ENCODE data around the gene TBX19. TPM values are rescaled to one million over a fixed set of nuclear protein-coding genes. Genes with fewer than 3 reads are reported as not detected.

The TBX19 gene
- total RNA-seq, 1 experiment from 2014 or later: 3.0 TPM

DNA sequence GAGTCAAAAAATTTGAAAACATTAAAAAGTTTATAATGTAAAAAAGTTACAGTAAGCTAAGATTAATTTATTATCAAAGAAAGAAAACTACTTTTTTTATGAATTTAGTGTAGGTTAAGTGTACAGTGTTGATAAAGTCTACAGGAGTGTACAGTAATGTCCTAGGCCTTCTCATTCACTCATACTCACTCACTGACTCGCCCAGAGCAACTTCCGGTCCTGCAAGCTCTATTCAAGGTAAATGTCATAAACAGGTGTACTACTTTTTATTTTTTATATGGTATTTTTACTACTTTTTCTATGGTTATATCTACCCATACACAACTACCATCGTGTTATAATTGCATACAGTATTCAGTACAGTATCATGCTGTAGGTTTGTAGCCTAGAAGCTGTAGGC lies 49.6 kb downstream of the TBX19 start (continued):
- TF ChIP-seq, protein P1, sequence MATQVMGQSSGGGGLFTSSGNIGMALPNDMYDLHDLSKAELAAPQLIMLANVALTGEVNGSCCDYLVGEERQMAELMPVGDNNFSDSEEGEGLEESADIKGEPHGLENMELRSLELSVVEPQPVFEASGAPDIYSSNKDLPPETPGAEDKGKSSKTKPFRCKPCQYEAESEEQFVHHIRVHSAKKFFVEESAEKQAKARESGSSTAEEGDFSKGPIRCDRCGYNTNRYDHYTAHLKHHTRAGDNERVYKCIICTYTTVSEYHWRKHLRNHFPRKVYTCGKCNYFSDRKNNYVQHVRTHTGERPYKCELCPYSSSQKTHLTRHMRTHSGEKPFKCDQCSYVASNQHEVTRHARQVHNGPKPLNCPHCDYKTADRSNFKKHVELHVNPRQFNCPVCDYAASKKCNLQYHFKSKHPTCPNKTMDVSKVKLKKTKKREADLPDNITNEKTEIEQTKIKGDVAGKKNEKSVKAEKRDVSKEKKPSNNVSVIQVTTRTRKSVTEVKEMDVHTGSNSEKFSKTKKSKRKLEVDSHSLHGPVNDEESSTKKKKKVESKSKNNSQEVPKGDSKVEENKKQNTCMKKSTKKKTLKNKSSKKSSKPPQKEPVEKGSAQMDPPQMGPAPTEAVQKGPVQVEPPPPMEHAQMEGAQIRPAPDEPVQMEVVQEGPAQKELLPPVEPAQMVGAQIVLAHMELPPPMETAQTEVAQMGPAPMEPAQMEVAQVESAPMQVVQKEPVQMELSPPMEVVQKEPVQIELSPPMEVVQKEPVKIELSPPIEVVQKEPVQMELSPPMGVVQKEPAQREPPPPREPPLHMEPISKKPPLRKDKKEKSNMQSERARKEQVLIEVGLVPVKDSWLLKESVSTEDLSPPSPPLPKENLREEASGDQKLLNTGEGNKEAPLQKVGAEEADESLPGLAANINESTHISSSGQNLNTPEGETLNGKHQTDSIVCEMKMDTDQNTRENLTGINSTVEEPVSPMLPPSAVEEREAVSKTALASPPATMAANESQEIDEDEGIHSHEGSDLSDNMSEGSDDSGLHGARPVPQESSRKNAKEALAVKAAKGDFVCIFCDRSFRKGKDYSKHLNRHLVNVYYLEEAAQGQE (IDR thresholded peaks at IDR 0.05; ENCODE audit: low read depth): no peak
- TF ChIP-seq SIN3A (IDR thresholded peaks at IDR 0.05; ENCODE audit: low read depth): no peak

- H3K4me3 ChIP-seq (replicated peaks in 1 of 2; ENCODE audit: low read depth in 1 of 2, low read length in 2 of 2): no peak overlapping the region
- no peaks in the 10 kb centered on the region for H3K79me2 ChIP-seq (ENCODE audit: insufficient read depth, low read length)
- no peak overlapping the region for H2AFZ ChIP-seq (ENCODE audit: low read depth, low read length, poor library complexity, severe bottlenecking)
- POLR2A ChIA-PET: no interaction called here
- DNase-seq (ENCODE audit: low read depth, low spot score) (no peak), ATAC-seq (no peak)
- BruUV-seq (replicated peaks): no TSS peak
- intact Hi-C loops (cut with micrococcal nuclease): no loop called here
- no peaks in the 10 kb centered on the region for H3K4me1 ChIP-seq (ENCODE audit: control insufficient read depth in 1 of 2, insufficient read depth in 2 of 2, low read length in 2 of 2)
- RAD21 ChIA-PET (ENCODE audit: low non-redundant PET in 1 of 2, low total read pairs in 2 of 2, uncharacterized antibody in 2 of 2, unreplicated experiment in 2 of 2): no interaction called here
- no peak overlapping the region for H3K27ac ChIP-seq (ENCODE audit: low read depth, low read length)
- H3K36me3 ChIP-seq (ENCODE audit: control insufficient read depth in 1 of 2, insufficient read depth in 2 of 2, low read length in 2 of 2): no peaks in the 10 kb centered on the region
- CTCF ChIA-PET: interaction anchor here (0.9 kb wide), 2 partner anchors 10 to 11 kb away, joined by 3 to 4 read pairs; no protein-coding TSS in a partner anchor
- H3K9me3 ChIP-seq (ENCODE audit: control insufficient read depth in 1 of 2, insufficient read depth in 1 of 2, low read depth in 1 of 2, low read length in 2 of 2): no peaks in the 10 kb centered on the region
- no peaks in the 10 kb centered on the region for H4K20me1 ChIP-seq (ENCODE audit: insufficient read depth)
- no peaks in the 10 kb centered on the region for H3K27me3 ChIP-seq (ENCODE audit: insufficient read depth, low read length)
- no peak overlapping the region for H3K9ac ChIP-seq (ENCODE audit: low read length)
- no peaks in the 10 kb centered on the region for H3K9me2 ChIP-seq (ENCODE audit: insufficient read depth)
- H3K4me2 ChIP-seq (ENCODE audit: low read length): no peak overlapping the region
- TF ChIP-seq EZH2 (IDR thresholded peaks at IDR 0.05) (no peak), TCF7L2 (IDR thresholded peaks at IDR 0.05; ENCODE audit: borderline replicate concordance, extremely low read depth, insufficient read depth, insufficient read length) (no peak), POLR2A (IDR thresholded peaks at IDR 0.05; ENCODE audit: borderline replicate concordance, extremely low read depth, insufficient read depth, insufficient read length) (no peak), SRF (IDR thresholded peaks at IDR 0.05; ENCODE audit: low read depth) (no peak), ATF3 (IDR thresholded peaks at IDR 0.05) (no peak), POLR2AphosphoS5 (IDR thresholded peaks at IDR 0.05; ENCODE audit: low read depth, low read length) (no peak), CBX3 (IDR thresholded peaks at IDR 0.05; ENCODE audit: low read depth) (no peak), ZNF274 (IDR thresholded peaks at IDR 0.05; ENCODE audit: low read depth, low read length) (no peak), EGR1 (IDR thresholded peaks at IDR 0.05; ENCODE audit: low read depth) (no peak), ZFX (IDR thresholded peaks at IDR 0.05) (no peak), FOSL1 (IDR thresholded peaks at IDR 0.05; ENCODE audit: low read depth) (no peak), EZH2phosphoT487 (IDR thresholded peaks at IDR 0.05; ENCODE audit: borderline replicate concordance) (no peak), SP1 (IDR thresholded peaks at IDR 0.05; ENCODE audit: low read depth) (no peak), ELF1 (IDR thresholded peaks at IDR 0.05; ENCODE audit: borderline replicate concordance, low read depth) (no peak), JUND (IDR thresholded peaks at IDR 0.05) (no peak)
- TF ChIP-seq, protein P1 (IDR thresholded peaks at IDR 0.05; ENCODE audit: low read depth): no peak
- TF ChIP-seq, protein P2, sequence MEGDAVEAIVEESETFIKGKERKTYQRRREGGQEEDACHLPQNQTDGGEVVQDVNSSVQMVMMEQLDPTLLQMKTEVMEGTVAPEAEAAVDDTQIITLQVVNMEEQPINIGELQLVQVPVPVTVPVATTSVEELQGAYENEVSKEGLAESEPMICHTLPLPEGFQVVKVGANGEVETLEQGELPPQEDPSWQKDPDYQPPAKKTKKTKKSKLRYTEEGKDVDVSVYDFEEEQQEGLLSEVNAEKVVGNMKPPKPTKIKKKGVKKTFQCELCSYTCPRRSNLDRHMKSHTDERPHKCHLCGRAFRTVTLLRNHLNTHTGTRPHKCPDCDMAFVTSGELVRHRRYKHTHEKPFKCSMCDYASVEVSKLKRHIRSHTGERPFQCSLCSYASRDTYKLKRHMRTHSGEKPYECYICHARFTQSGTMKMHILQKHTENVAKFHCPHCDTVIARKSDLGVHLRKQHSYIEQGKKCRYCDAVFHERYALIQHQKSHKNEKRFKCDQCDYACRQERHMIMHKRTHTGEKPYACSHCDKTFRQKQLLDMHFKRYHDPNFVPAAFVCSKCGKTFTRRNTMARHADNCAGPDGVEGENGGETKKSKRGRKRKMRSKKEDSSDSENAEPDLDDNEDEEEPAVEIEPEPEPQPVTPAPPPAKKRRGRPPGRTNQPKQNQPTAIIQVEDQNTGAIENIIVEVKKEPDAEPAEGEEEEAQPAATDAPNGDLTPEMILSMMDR (IDR thresholded peaks at IDR 0.05 in 2 of 3, conservative IDR thresholded peaks at IDR 0.05 in 1 of 3; ENCODE audit: borderline replicate concordance in 1 of 3, insufficient read depth in 1 of 3, low read depth in 2 of 3, low read length in 2 of 3): no peak
These were observed 50.9 kb downstream of the TBX19 start for GRCh38 chr1:168331569-168331968.

All from HCT116 (cell line).